Measurements from ENCODE around the gene LZTS2.

DNA sequence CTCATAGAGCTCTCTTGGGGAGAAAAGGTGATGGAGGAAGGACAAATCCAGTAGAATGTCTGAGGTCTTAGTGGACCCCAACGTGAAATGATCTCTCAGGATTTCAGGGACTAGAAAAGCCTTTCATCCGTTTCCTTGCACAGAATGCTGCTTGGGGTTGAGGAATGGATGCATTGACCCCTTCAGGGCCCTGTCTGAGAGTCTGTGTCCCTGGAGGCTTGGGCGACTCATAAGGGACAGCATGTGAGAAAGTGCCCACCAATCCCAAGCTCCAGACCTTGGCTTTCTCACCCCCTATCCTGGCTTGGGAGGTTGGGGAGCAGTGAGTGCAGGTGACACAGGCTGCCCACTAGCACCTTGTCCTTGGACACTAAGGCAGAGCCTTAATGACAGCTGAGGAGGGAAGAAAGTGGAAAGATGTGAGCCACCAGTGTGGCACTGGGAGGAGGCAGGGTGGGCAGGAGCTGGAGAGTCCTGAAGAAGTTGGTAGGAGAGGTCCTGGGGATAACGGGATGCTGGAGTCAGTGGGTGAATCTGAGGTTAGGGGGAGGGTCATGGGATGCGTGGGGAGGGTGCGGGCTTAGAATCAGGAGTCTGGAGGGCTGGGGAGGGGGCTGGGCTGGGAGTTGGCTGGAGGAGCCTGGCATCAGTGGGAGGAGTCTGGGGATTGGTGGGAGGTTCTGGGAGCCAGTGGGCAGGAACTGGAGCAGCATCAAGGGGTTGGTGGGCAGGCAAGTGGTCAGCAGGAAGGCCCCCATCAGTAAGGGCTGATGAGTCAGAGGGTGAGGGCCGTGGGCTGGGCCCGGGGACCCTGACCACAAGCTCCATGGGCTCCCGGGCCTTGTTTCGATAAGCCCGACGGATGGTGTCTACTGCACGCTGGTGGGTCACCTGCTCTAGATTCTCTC, 8.6 kb downstream of the LZTS2 start:
- TF ChIP-seq, protein P1, sequence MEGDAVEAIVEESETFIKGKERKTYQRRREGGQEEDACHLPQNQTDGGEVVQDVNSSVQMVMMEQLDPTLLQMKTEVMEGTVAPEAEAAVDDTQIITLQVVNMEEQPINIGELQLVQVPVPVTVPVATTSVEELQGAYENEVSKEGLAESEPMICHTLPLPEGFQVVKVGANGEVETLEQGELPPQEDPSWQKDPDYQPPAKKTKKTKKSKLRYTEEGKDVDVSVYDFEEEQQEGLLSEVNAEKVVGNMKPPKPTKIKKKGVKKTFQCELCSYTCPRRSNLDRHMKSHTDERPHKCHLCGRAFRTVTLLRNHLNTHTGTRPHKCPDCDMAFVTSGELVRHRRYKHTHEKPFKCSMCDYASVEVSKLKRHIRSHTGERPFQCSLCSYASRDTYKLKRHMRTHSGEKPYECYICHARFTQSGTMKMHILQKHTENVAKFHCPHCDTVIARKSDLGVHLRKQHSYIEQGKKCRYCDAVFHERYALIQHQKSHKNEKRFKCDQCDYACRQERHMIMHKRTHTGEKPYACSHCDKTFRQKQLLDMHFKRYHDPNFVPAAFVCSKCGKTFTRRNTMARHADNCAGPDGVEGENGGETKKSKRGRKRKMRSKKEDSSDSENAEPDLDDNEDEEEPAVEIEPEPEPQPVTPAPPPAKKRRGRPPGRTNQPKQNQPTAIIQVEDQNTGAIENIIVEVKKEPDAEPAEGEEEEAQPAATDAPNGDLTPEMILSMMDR (conservative IDR thresholded peaks at IDR 0.05; ENCODE audit: low read depth, low read length): no peak
- no peak for TF ChIP-seq EZH2 (IDR thresholded peaks at IDR 0.05; ENCODE audit: borderline replicate concordance, low read depth, low read length, poor library complexity, severe bottlenecking)
